Ecto neural progenitor cell (in vitro differentiated cells): ENCODE results near the gene ANKH.

Source experiments
- DNase-seq: peaks from one replicate; pipeline ENCODE4 v3.0.0-alpha.2; 2018; ENCODE audit warnings: low spot score

Gene ANKH

GRCh38 chr5:14713476-14714390 lies 157.8 kb downstream of the ANKH start:
- DNase-seq, result no peak

GRCh38 chr5:14712666-14713065 lies 158.9 kb downstream of the ANKH start:
- no peak for DNase-seq

GRCh38 chr5:14712131-14712530 lies 159.4 kb downstream of the ANKH start:
- no peak for DNase-seq

- no peak for DNase-seq
Observed at GRCh38 chr5:14710313-14710994, 161.1 kb downstream of the ANKH start.

GRCh38 chr5:14708551-14708950 lies 163.0 kb downstream of the ANKH start:
- no peak for DNase-seq

- no peak for DNase-seq
Observed at GRCh38 chr5:14707811-14708390, 163.7 kb downstream of the ANKH start.

GRCh38 chr5:14706615-14707021 lies 165.0 kb downstream of the ANKH start:
- no peak for DNase-seq

GRCh38 chr5:14705556-14705955 lies 166.0 kb downstream of the ANKH start:
- no peak for DNase-seq

- DNase-seq, result no peak
Observed at GRCh38 chr5:14702238-14702839, 169.2 kb downstream of the ANKH start.

GRCh38 chr5:14701556-14701955 lies 170.0 kb downstream of the ANKH start:
- no peak for DNase-seq

- DNase-seq, result no peak
Observed at GRCh38 chr5:14700478-14701436, 170.8 kb downstream of the ANKH start.

GRCh38 chr5:14699807-14700400 lies 171.7 kb downstream of the ANKH start:
- no peak for DNase-seq

GRCh38 chr5:14699159-14699558 lies 172.4 kb downstream of the ANKH start:
- DNase-seq, result no peak

GRCh38 chr5:14698495-14698894 lies 173.1 kb downstream of the ANKH start:
- no peak for DNase-seq

- no peak for DNase-seq
Observed at GRCh38 chr5:14696851-14697250, 174.7 kb downstream of the ANKH start.

GRCh38 chr5:14696057-14696456 lies 175.5 kb downstream of the ANKH start:
- DNase-seq, result no peak

- no peak for DNase-seq
Observed at GRCh38 chr5:14695152-14695551, 176.4 kb downstream of the ANKH start.

- DNase-seq, result no peak
Observed at GRCh38 chr5:14693070-14693469, 178.5 kb downstream of the ANKH start.

- DNase-seq, result no peak
Observed at GRCh38 chr5:14687023-14687665, 184.4 kb downstream of the ANKH start.

- no peak for DNase-seq
Observed at GRCh38 chr5:14686517-14686916, 185.1 kb downstream of the ANKH start.
